Choroid plexus epithelial cell (primary cell): ENCODE results near the gene TENT4A.
A peak's percentile ranks its signal among the peaks of the same experiment; 100 is the strongest.

Source experiments
- DNase-seq: peaks from one replicate; pipeline ENCODE4 v3.0.0-alpha.2; 2010; ENCODE audit warnings: low read depth
- H3K4me3 ChIP-seq: 2 replicates; pipeline ENCODE4 v1.5.1; 2011; ENCODE audit warnings: low read depth, mild to moderate bottlenecking, control low read depth, low read length, moderate library complexity
- TF ChIP-seq, protein P1 (sequence below): conservative IDR thresholded peaks from 2 replicates; pipeline ENCODE4 v1.5.1; 2011; ENCODE audit warnings: low read depth, mild to moderate bottlenecking, control low read depth, inconsistent platforms, low read length, moderate library complexity

Gene TENT4A

DNA sequence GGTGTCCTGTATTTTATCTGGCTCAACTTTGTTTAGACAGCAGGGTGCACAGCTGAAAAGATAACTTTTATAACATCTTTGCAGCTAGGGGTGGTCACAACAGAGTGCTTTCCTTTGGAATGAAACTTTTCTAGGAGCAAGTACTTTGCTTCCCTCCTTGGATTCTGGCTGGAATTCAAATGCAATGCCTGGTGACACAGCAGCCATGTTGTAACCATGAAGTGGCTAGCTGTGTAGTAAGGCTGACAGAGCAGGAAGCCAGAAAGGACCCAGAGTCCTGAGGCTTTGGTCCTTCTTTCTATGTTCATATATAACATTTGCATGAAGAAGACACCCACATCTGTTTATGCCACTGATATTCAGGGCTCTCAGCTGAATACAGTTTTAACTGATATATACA is 48.1 kb downstream of the TENT4A start:
- no peak overlapping the region for H3K4me3 ChIP-seq
- TF ChIP-seq, protein P1, sequence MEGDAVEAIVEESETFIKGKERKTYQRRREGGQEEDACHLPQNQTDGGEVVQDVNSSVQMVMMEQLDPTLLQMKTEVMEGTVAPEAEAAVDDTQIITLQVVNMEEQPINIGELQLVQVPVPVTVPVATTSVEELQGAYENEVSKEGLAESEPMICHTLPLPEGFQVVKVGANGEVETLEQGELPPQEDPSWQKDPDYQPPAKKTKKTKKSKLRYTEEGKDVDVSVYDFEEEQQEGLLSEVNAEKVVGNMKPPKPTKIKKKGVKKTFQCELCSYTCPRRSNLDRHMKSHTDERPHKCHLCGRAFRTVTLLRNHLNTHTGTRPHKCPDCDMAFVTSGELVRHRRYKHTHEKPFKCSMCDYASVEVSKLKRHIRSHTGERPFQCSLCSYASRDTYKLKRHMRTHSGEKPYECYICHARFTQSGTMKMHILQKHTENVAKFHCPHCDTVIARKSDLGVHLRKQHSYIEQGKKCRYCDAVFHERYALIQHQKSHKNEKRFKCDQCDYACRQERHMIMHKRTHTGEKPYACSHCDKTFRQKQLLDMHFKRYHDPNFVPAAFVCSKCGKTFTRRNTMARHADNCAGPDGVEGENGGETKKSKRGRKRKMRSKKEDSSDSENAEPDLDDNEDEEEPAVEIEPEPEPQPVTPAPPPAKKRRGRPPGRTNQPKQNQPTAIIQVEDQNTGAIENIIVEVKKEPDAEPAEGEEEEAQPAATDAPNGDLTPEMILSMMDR: no peak
- no peak for DNase-seq

DNA sequence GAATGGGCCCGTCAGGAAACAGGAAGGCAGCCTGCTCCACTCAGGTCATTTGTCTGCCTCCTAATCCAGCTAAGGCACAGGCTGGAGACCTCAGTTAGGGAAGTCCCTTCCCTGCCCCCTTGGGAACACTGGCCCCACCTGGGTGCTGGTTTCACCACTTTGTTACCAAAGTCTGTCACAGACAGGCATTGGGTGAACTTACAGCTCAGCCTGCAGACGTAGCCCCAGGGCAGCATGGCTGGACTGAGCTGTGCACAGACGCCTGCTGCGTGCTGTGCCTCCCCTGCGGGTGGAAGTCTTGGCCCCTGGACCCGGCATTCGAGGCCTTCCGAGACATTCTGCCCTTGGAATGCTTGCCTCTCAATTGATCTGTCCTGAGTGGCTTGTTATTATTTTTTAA is 48.9 kb downstream of the TENT4A start:
- DNase-seq: no peak
- TF ChIP-seq, protein P1: no peak
- H3K4me3 ChIP-seq: no peak overlapping the region

DNA sequence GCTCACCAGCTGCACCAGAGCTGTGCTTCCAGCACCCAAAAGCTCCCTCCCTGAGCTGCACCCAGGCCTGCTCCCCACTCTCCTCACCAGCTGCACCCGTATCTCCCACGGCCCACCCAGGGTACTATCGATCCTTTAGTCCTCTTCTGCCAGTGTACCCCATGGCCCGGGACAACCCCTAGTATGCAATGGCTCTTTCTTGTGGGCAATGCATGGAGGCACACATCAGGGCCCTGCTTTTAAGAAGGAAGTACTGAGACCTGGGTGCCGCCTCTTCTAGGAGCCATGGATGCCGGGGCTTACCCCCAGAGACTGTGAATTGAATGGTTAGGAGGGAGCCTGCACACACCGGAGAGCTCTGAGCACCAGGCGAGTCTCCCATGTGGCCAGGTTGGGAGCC is 49.5 kb downstream of the TENT4A start:
- H3K4me3 ChIP-seq: no peak overlapping the region
- no peak for DNase-seq
- TF ChIP-seq, protein P1: no peak

DNA sequence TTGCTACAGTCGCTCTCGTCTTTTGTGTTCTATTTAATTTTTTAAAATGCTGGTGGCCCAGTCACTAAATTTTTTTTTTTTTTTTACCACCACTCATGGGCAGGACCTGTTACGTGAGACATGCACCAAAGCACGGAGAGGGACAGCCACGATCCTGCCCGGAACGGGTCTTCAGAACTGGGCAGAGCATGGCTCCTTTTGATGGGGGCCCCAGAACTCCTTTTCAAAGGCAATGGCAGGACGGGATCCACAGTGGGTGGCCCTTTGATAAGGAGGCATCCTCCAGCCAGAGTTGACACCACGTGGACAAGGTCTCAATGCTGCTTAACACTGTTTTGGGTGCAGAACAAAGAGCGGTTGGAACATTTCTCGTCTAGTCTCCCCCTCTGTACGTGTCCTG is 50.0 kb downstream of the TENT4A start:
- no peak overlapping the region for H3K4me3 ChIP-seq
- no peak for DNase-seq
- TF ChIP-seq, protein P1: no peak

DNA sequence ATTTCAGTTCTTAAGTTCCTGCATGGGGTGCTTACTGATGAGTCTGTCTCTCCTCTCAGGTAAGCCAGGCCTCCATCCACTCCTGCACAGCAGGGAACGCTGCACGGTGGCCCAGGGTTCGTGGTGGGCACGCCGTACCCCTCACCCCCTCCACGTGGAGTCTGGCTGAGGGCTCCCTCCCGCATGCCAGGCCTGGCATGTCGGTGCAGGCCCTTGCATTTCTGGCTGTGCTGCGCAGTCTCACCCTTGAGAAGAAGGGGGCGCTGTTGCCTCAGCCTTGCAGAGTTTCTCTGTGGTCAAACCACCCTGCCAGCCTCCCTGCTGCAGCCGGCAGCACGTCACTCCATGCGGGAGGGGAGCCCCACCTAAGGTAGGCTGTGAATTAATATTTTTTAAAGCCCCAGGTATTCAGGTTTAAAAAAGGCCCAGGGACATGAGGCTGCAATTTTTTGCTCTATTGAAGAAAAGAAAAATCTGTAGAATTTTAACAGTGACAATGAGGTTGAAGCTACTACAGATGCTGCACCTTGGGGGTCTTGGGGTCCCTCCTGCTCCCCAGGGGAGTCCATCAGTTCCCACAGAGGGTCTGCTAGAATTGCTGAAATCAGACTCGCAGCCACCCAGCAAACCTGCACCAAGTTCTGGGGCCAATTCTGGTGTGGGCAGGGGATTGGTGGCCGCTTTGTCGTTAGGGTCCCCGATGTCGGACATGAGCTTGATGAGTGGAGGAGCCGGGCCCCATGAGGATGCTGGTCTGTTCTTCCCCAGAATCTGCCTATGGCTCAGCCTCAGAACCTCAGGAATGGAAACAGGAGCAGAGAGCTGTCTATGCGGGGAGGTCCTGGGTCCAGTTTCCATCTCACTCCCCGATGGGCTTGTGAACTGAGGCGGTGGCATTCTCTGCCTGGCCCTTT is 52.6 kb downstream of the TENT4A start:
- DNase-seq: peak; percentile 83
- TF ChIP-seq, protein P1: peak; percentile 93
- no peak overlapping the region for H3K4me3 ChIP-seq

DNA sequence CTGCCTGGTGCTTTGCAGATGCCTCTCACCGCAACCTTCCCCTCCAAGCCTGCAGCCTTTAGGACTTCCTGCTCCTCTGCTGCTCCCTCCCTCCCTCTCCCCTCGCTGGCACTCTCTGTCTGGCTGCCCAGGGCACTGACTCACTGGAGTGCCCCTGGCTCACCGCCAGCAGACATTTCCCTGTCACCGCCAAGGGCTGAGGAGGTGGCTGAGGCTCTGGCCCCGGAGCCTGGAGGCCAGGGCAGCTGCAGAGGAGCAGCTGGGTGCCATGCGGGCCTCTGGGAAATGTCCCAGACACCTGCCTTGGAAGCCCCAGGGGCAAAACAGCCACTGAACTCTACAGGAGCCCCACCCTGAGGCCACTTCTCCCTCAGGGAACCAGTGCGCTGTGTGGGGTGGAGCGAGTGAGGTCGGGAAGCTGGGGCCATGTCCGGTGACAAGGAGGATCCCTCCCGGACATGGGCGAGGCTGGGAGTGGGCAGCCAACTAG is 53.4 kb downstream of the TENT4A start:
- DNase-seq: no peak
- H3K4me3 ChIP-seq: no peak overlapping the region
- TF ChIP-seq, protein P1: no peak
